GM20000 (cell line): Measurements from ENCODE around the gene CERT1.

Experiments used
- DNase-seq: peaks from one replicate; pipeline ENCODE4 v3.0.0; 2012; ENCODE audit warnings: low spot score
- TF ChIP-seq, protein P1 (sequence below): IDR thresholded peaks from 2 replicates; pipeline ENCODE4 v1.5.1; 2012; ENCODE audit warnings: mild to moderate bottlenecking, control low read depth; ENCODE audit errors: extremely low read depth, missing control alignments

The CERT1 gene

GRCh38 chr5:75463726-75464125 lies 47.7 kb downstream of the CERT1 start:
- no peak for DNase-seq
- TF ChIP-seq, protein P1, sequence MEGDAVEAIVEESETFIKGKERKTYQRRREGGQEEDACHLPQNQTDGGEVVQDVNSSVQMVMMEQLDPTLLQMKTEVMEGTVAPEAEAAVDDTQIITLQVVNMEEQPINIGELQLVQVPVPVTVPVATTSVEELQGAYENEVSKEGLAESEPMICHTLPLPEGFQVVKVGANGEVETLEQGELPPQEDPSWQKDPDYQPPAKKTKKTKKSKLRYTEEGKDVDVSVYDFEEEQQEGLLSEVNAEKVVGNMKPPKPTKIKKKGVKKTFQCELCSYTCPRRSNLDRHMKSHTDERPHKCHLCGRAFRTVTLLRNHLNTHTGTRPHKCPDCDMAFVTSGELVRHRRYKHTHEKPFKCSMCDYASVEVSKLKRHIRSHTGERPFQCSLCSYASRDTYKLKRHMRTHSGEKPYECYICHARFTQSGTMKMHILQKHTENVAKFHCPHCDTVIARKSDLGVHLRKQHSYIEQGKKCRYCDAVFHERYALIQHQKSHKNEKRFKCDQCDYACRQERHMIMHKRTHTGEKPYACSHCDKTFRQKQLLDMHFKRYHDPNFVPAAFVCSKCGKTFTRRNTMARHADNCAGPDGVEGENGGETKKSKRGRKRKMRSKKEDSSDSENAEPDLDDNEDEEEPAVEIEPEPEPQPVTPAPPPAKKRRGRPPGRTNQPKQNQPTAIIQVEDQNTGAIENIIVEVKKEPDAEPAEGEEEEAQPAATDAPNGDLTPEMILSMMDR, result no peak

GRCh38 chr5:75461679-75462078 lies 49.8 kb downstream of the CERT1 start:
- no peak for DNase-seq
- TF ChIP-seq, protein P1, result no peak

DNA sequence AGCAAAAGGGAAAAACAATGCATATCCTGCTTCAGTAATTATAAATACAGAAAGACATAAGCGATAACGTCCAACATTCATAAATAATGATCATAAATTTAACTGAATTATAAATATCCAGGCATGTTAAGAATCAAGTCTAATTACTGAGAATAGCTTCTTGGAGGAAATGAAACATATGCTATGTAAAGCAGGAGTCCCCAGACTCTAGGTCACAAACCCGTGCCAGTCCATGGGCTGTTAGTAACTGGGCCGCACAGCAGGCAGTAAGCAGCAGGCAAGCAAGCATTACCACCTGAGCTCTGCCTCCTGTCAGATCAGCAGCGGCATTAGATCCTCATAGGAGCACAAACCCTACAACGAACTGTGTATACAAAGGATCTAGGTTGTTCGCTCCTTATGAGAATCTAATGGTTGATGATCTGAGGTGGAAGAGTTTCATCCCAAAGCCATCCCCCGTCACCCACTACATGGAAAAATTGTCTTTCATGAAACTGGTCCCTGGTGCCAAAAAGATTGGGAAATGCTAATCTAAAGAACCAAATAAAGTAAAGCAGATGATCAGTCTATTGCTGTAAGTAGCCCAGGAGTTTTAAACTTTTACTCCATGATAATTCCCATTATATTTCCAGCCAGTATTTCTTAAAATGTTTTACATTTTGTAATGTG lies 50.4 kb downstream of the CERT1 start:
- TF ChIP-seq, protein P1, result no peak
- DNase-seq, result peak; percentile 14

GRCh38 chr5:75460532-75460931 lies 50.9 kb downstream of the CERT1 start:
- TF ChIP-seq, protein P1, result no peak
- DNase-seq, result no peak

GRCh38 chr5:75457691-75458090 lies 53.7 kb downstream of the CERT1 start:
- TF ChIP-seq, protein P1, result no peak
- no peak for DNase-seq

DNA sequence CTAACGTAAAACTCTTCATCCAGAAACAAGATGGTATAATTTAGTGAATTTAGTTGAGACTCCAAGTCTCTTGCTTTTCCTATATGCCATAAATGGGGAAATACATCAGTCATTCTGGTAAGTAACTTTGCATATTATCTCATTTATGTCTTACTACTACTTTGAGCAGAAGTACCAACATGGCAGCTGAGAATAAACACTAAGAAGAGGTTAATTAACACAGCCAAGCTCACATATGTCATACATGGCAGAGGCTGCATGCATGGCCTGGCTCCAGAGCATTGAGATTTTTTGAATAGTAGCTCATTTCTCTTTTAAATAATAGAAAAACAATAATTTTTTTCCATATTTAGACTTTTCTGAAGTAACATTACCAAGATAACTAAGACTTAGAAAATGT lies 54.3 kb downstream of the CERT1 start:
- TF ChIP-seq, protein P1, result no peak
- DNase-seq, result no peak

GRCh38 chr5:75450069-75450468 lies 61.4 kb downstream of the CERT1 start:
- no peak for DNase-seq
- TF ChIP-seq, protein P1, result no peak
